ENCODE measurements around the gene MPZL1.

MPZL1 gene

GRCh38 chr1:167676205-167676915 is 45.4 kb upstream of the MPZL1 start:
- no peaks in the 10 kb centered on the region for H3K36me3 ChIP-seq
- DNase-seq, result no peak
- peaks cover 0 to 7% (median 3%) of the 10 kb centered on the region in 4 donors for H3K4me1 ChIP-seq
- TF ChIP-seq CTCF (IDR thresholded peaks at IDR 0.05), result no peak
- no peak overlapping the region for H3K27ac ChIP-seq
- no peaks in the 10 kb centered on the region for H3K27me3 ChIP-seq
- H3K4me3 ChIP-seq, result no peak overlapping the region
- H3K9me3 ChIP-seq, result no peaks in the 10 kb centered on the region
- intact Hi-C loops (cut with DNase I; ENCODE audit: low total_unique reads), result no loop called here

- intact Hi-C loops (cut with DNase I; ENCODE audit: low total_unique reads), result no loop called here
- Histone ChIP-seq H3K36me3 (no peaks in the 10 kb centered on the region), H3K27ac (no peak overlapping the region), H3K9me3 (no peaks in the 10 kb centered on the region), H3K4me3 (no peak overlapping the region), H3K4me1 (peaks cover 0 to 15% (median 7%) of the 10 kb centered on the region in 4 donors), H3K27me3 (no peaks in the 10 kb centered on the region)
- DNase-seq, result no peak
- no peak for TF ChIP-seq CTCF (IDR thresholded peaks at IDR 0.05)
Observed at GRCh38 chr1:167676916-167677848, 44.6 kb upstream of the MPZL1 start.

- Histone ChIP-seq H3K27me3 (no peaks in the 10 kb centered on the region), H3K36me3 (no peaks in the 10 kb centered on the region), H3K4me1 (peaks cover 0 to 26% (median 11%) of the 10 kb centered on the region in 4 donors), H3K4me3 (no peak overlapping the region), H3K9me3 (no peaks in the 10 kb centered on the region), H3K27ac (no peak overlapping the region)
- intact Hi-C loops (cut with DNase I; ENCODE audit: low total_unique reads), result no loop called here
- no peak for DNase-seq
- TF ChIP-seq CTCF (IDR thresholded peaks at IDR 0.05), result no peak
Observed at GRCh38 chr1:167678422-167678821, 43.4 kb upstream of the MPZL1 start.

- no peak for TF ChIP-seq CTCF (IDR thresholded peaks at IDR 0.05)
- peaks cover 0 to 31% (median 15%) of the 10 kb centered on the region in 4 donors for H3K4me1 ChIP-seq
Observed at GRCh38 chr1:167678838-167679237, 42.9 kb upstream of the MPZL1 start.

GRCh38 chr1:167679714-167680113 is 42.1 kb upstream of the MPZL1 start:
- no peak for TF ChIP-seq CTCF (IDR thresholded peaks at IDR 0.05)
- H3K36me3 ChIP-seq, result no peaks in the 10 kb centered on the region
- H3K4me3 ChIP-seq, result no peak overlapping the region
- intact Hi-C loops (cut with DNase I; ENCODE audit: low total_unique reads), result no loop called here
- H3K9me3 ChIP-seq, result no peaks in the 10 kb centered on the region
- no peak for DNase-seq
- peaks cover 0 to 38% (median 21%) of the 10 kb centered on the region in 4 donors for H3K4me1 ChIP-seq
- H3K27ac ChIP-seq, result no peak overlapping the region
- H3K27me3 ChIP-seq, result no peaks in the 10 kb centered on the region

More at GRCh38 chr1:167678838-167679237, 42.9 kb upstream of the MPZL1 start:
- no peaks in the 10 kb centered on the region for H3K9me3 ChIP-seq
- DNase-seq, result no peak
- no peaks in the 10 kb centered on the region for H3K36me3 ChIP-seq
- H3K27me3 ChIP-seq, result no peaks in the 10 kb centered on the region
- no peak overlapping the region for H3K27ac ChIP-seq
- no peak overlapping the region for H3K4me3 ChIP-seq
- intact Hi-C loops (cut with DNase I; ENCODE audit: low total_unique reads), result no loop called here

Measured in tibial artery (tissue), 4 donors.